Neuronal stem cell (in vitro differentiated cells): ENCODE results near the gene SYNPO2.

ENCODE experiments used
- DNase-seq: peaks from one replicate; pipeline ENCODE4 v3.0.0-alpha.2; 2013; ENCODE audit warnings: low spot score
- H2AFZ ChIP-seq: one replicate; pipeline ENCODE4 v1.6.1; 2013; ENCODE audit warnings: mild to moderate bottlenecking, low read length, inconsistent platforms
- H2AK5ac ChIP-seq: 2 replicates; pipeline ENCODE4 v1.6.1; 2013; ENCODE audit warnings: low read depth, mild to moderate bottlenecking, inconsistent platforms, low read length, moderate library complexity, mixed read lengths
- H2BK120ac ChIP-seq: 2 replicates; pipeline ENCODE4 v1.6.1; 2013; ENCODE audit warnings: low read depth, mild to moderate bottlenecking, inconsistent platforms, low read length, moderate library complexity, mixed read lengths
- H2BK12ac ChIP-seq: one replicate; pipeline ENCODE4 v1.6.1; 2013; ENCODE audit warnings: low read length, inconsistent platforms
- H2BK15ac ChIP-seq: 2 replicates; pipeline ENCODE4 v1.6.1; 2013; ENCODE audit warnings: mild to moderate bottlenecking, low read length, inconsistent platforms, mixed read lengths
- H2BK5ac ChIP-seq: one replicate; pipeline ENCODE4 v1.6.1; 2013; ENCODE audit warnings: inconsistent platforms, mild to moderate bottlenecking, low read length, moderate library complexity
- H3K14ac ChIP-seq: one replicate; pipeline ENCODE4 v1.6.1; 2013; ENCODE audit warnings: low read length, inconsistent platforms
- H3K18ac ChIP-seq: 2 replicates; pipeline ENCODE4 v1.6.1; 2013; ENCODE audit warnings: low read length, inconsistent platforms
- H3K23ac ChIP-seq: 2 replicates; pipeline ENCODE4 v1.6.1; 2013; ENCODE audit warnings: low read depth, mild to moderate bottlenecking, mixed read lengths, low read length, inconsistent platforms; ENCODE audit not compliant: poor library complexity
- H3K27ac ChIP-seq: replicated peaks from 3 replicates; pipeline ENCODE4 v1.5.1; 2013; ENCODE audit warnings: low read length, inconsistent platforms
- H3K27me3 ChIP-seq, 3 experiments: 2 replicates each; pipeline ENCODE4 v1.6.1; 2013; ENCODE audit warnings: low read length in 3 of 3, mild to moderate bottlenecking in 2 of 3, inconsistent platforms in 1 of 3, low read depth in 1 of 3, mixed read lengths in 1 of 3, moderate library complexity in 1 of 3; ENCODE audit not compliant: control insufficient read depth in 3 of 3, insufficient read depth in 3 of 3
- H3K36me3 ChIP-seq, 2 donors: replicated peaks in 1 of 2; 2 replicates each; pipeline ENCODE4 v1.6.1; 2013; ENCODE audit warnings: low read length in 2 of 2; ENCODE audit not compliant: control insufficient read depth in 2 of 2, insufficient read depth in 2 of 2
- H3K4ac ChIP-seq: 2 replicates; pipeline ENCODE4 v1.6.1; 2013; ENCODE audit warnings: inconsistent platforms, mild to moderate bottlenecking, low read length, moderate library complexity
- H3K4me1 ChIP-seq, 2 donors: 1 replicate in 1 of 2; 2 replicates in 1 of 2; pipeline ENCODE4 v1.6.1; 2013; ENCODE audit warnings: low read length in 2 of 2, low read depth in 1 of 2; ENCODE audit not compliant: control insufficient read depth in 2 of 2, insufficient read depth in 1 of 2
- H3K4me2 ChIP-seq: one replicate; pipeline ENCODE4 v1.6.1; 2013; ENCODE audit warnings: mild to moderate bottlenecking, low read length, inconsistent platforms; ENCODE audit not compliant: insufficient read depth, poor library complexity, severe bottlenecking
- H3K4me3 ChIP-seq, 2 donors: 2 replicates each; pipeline ENCODE4 v1.5.1; 2013; ENCODE audit warnings: low read length in 2 of 2, mild to moderate bottlenecking in 2 of 2, inconsistent platforms in 1 of 2, moderate library complexity in 1 of 2
- H3K79me1 ChIP-seq: one replicate; pipeline ENCODE4 v1.6.1; 2013; ENCODE audit warnings: low read depth, mild to moderate bottlenecking, inconsistent platforms, low read length, moderate library complexity
- H3K9ac ChIP-seq: one replicate; pipeline ENCODE4 v1.6.1; 2013; ENCODE audit warnings: mild to moderate bottlenecking, low read depth, low read length, inconsistent platforms; ENCODE audit not compliant: poor library complexity
- H3K9me3 ChIP-seq, 2 donors: replicated peaks in 1 of 2; 2 replicates each; pipeline versions ENCODE3 to v1.6.1; 2013; ENCODE audit warnings: low read length in 2 of 2, mild to moderate bottlenecking in 2 of 2, inconsistent platforms in 1 of 2, low read depth in 1 of 2, mixed read lengths in 1 of 2, moderate library complexity in 1 of 2; ENCODE audit not compliant: control insufficient read depth in 2 of 2, insufficient read depth in 1 of 2
- H4K8ac ChIP-seq: one replicate; pipeline ENCODE4 v1.6.1; 2013; ENCODE audit warnings: low read depth, mild to moderate bottlenecking, inconsistent platforms, low read length, moderate library complexity
- H4K91ac ChIP-seq: one replicate; pipeline ENCODE4 v1.6.1; 2013; ENCODE audit warnings: low read length, low read depth, mild to moderate bottlenecking, inconsistent platforms; ENCODE audit not compliant: poor library complexity
- WGBS, 2 donors: extraction: QIAGEN DNeasy Blood & Tissue Kit; methylation state at CpG; one replicate each; pipeline ENCODE4 v1.1.7; 2013; ENCODE audit warnings: missing lambda C conversion rate in 2 of 2, mixed read lengths in 1 of 2; ENCODE audit not compliant: insufficient read length in 2 of 2, insufficient replicate concordance in 1 of 2; ENCODE audit errors: extremely low coverage in 2 of 2; 5-methylcytosine and 5-hydroxymethylcytosine counted together

The SYNPO2 gene

GRCh38 chr4:118858779-118859178 lies 29.9 kb upstream of the SYNPO2 start:
- Histone ChIP-seq H2AK5ac (no peak overlapping the region), H3K9me3 (no peaks in the 10 kb centered on the region), H3K4ac (no peak overlapping the region), H2BK12ac (no peak overlapping the region), H3K36me3 (no peaks in the 10 kb centered on the region), H3K4me1 (no peaks in the 10 kb centered on the region), H3K14ac (no peak overlapping the region), H4K8ac (no peak overlapping the region), H3K27me3 (no peaks in the 10 kb centered on the region), H3K23ac (no peak overlapping the region), H2BK120ac (no peak overlapping the region), H3K4me2 (no peak overlapping the region), H4K91ac (no peak overlapping the region), H3K18ac (no peak overlapping the region), H2BK5ac (no peak overlapping the region), H2AFZ (no peak overlapping the region), H3K9ac (no peak overlapping the region), H3K4me3 (no peak overlapping the region), H3K79me1 (no peaks in the 10 kb centered on the region), H3K27ac (no peak overlapping the region), H2BK15ac (no peak overlapping the region)
- WGBS, 2 donors: no CpG with 5 or more reads among the region's 2 CpGs
- DNase-seq: no peak

- H3K23ac ChIP-seq: no peak overlapping the region
- no peak overlapping the region for H3K27ac ChIP-seq
- H3K36me3 ChIP-seq: no peaks in the 10 kb centered on the region
- H3K4me1 ChIP-seq: peaks cover 1 to 3% of the 10 kb centered on the region in 2 donors
- no peak overlapping the region for H3K18ac ChIP-seq
- no peak overlapping the region for H2BK120ac ChIP-seq
- H3K14ac ChIP-seq: no peak overlapping the region
- no peak overlapping the region for H2AK5ac ChIP-seq
- peak; percentile 17 for DNase-seq
- no peaks in the 10 kb centered on the region for H3K9me3 ChIP-seq
- no peak overlapping the region for H2BK5ac ChIP-seq
- no peak overlapping the region for H4K8ac ChIP-seq
- no peak overlapping the region for H3K4ac ChIP-seq
- no peaks in the 10 kb centered on the region for H3K27me3 ChIP-seq
- H3K9ac ChIP-seq: no peak overlapping the region
- no peak overlapping the region for H3K4me2 ChIP-seq
- H2BK12ac ChIP-seq: no peak overlapping the region
- no peak overlapping the region for H3K4me3 ChIP-seq
- no peak overlapping the region for H2BK15ac ChIP-seq
- H3K79me1 ChIP-seq: no peaks in the 10 kb centered on the region
- H4K91ac ChIP-seq: no peak overlapping the region
- whole genome bisulfite sequencing, 2 donors: no CpG with 5 or more reads among the region's 5 CpGs
- peak overlapping the region; percentile 74 for H2AFZ ChIP-seq
Measured at GRCh38 chr4:118865091-118865708, 23.5 kb upstream of the SYNPO2 start.

DNA sequence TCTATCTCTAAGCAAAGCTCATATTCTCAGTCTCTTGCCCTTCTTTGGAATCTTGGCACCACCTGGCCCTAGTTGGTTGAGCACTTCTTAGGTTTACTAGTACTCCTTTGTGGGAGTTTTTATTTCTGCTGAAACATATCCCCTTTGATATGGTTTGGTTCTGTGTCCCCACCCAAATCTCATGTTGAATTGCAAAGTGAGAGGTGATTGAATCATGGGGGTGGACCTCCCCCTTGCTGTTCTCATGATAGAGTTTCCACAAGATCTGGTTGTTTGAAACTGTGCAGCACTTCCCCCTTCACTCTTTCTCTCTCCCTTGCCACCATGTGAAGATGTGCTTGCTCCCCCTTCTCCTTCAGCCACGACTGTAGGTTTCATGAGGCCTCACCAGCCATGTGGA lies 22.2 kb upstream of the SYNPO2 start:
- no peak overlapping the region for H2BK5ac ChIP-seq
- no peak overlapping the region for H3K14ac ChIP-seq
- no peak overlapping the region for H2AK5ac ChIP-seq
- H3K36me3 ChIP-seq: no peaks in the 10 kb centered on the region
- peaks cover 1 to 3% of the 10 kb centered on the region in 2 donors for H3K4me1 ChIP-seq
- no peak overlapping the region for H3K4me3 ChIP-seq
- H3K18ac ChIP-seq: no peak overlapping the region
- no peak overlapping the region for H3K4me2 ChIP-seq
- H2BK15ac ChIP-seq: no peak overlapping the region
- H2BK12ac ChIP-seq: no peak overlapping the region
- DNase-seq: no peak
- H4K91ac ChIP-seq: no peak overlapping the region
- H3K4ac ChIP-seq: no peak overlapping the region
- no peak overlapping the region for H2AFZ ChIP-seq
- no peak overlapping the region for H3K27ac ChIP-seq
- no CpG with 5 or more reads among the region's 1 CpG for WGBS, 2 donors
- no peak overlapping the region for H3K9ac ChIP-seq
- no peaks in the 10 kb centered on the region for H3K79me1 ChIP-seq
- H3K27me3 ChIP-seq: no peaks in the 10 kb centered on the region
- H3K23ac ChIP-seq: no peak overlapping the region
- no peak overlapping the region for H2BK120ac ChIP-seq
- H3K9me3 ChIP-seq: no peaks in the 10 kb centered on the region
- H4K8ac ChIP-seq: no peak overlapping the region

DNA sequence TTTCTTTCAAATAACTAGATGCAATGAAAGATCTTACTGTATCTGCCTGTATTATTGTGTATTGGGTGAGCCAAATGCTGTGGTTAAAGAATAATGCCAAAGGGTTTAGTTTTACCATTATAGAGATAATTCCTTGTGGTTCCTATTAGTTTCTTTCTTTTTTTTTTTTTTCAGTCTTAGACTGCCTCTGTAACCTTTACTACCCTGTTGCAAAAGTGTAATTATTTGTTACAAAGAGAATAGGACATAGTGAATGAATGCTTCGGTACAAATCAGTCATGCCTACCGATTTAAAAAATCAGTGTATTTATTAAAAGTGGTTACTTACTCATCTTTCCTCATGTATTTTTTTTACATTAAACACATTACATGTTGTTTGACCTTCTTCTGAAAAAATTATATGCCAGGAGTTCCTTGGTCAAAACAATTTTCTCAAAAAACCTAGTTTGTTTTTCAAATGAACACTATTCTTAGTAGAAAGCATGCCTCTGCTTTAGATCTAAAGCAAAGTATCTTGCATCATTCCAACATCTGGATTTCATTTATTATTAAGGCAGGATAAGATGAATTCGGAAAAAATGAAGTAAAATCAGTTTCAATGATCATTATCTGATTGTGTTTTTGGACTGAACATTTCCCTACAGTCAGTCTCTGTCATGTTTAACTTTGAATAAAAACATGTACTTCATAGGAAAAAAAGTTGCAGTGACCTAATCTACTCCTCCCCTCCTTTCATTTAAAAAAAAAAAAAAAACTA lies 21.2 kb upstream of the SYNPO2 start:
- H2AK5ac ChIP-seq: no peak overlapping the region
- no peaks in the 10 kb centered on the region for H3K79me1 ChIP-seq
- H2AFZ ChIP-seq: no peak overlapping the region
- WGBS, 2 donors: no CpG with 5 or more reads among the region's 3 CpGs
- no peak overlapping the region for H2BK15ac ChIP-seq
- no peak overlapping the region for H3K18ac ChIP-seq
- H2BK120ac ChIP-seq: no peak overlapping the region
- H4K8ac ChIP-seq: no peak overlapping the region
- H3K27me3 ChIP-seq: no peaks in the 10 kb centered on the region
- no peak overlapping the region for H3K4me3 ChIP-seq
- no peak overlapping the region for H3K27ac ChIP-seq
- no peak overlapping the region for H3K4ac ChIP-seq
- H3K4me2 ChIP-seq: no peak overlapping the region
- no peak overlapping the region for H3K14ac ChIP-seq
- H3K23ac ChIP-seq: no peak overlapping the region
- no peak overlapping the region for H2BK12ac ChIP-seq
- no peaks in the 10 kb centered on the region for H3K9me3 ChIP-seq
- H3K4me1 ChIP-seq: peaks cover 1 to 3% of the 10 kb centered on the region in 2 donors
- H3K9ac ChIP-seq: no peak overlapping the region
- H3K36me3 ChIP-seq: no peaks in the 10 kb centered on the region
- H2BK5ac ChIP-seq: no peak overlapping the region
- no peak overlapping the region for H4K91ac ChIP-seq
- no peak for DNase-seq
